A549 (cell line): ENCODE measurements around the gene CEBPA. TPM values are rescaled to one million over a fixed set of nuclear protein-coding genes. Genes with fewer than 3 reads are reported as not detected.

Experiments used
- ATAC-seq, 2 experiments: fragments of 200-7000 bp in 1 of 2; fragments of >200 bp in 1 of 2; cut with Nextera tagmentation in 1 of 2; cut with Tn5 transposase in 1 of 2; 3 replicates each; pipeline versions ENCODE4 v1.8.0 to v1.9.1; 2018 to 2020; ENCODE audit warnings: mild to moderate bottlenecking in 1 of 2, moderate library complexity in 1 of 2
- CTCF ChIA-PET: fragments of 300-600 bp; sonication (Branson Sonifier 250); formaldehyde crosslinking; extraction: SDS; loops from one replicate; lab custom pipeline; 2021; ENCODE audit warnings: antibody characterized with exemption, inconsistent platforms; lab: Yijun Ruan, JAX
- POLR2A ChIA-PET: fragments of 350-600 bp; formaldehyde crosslinking; extraction: SDS; loops from one replicate; lab custom pipeline; 2021; ENCODE audit warnings: antibody characterized with exemption, inconsistent platforms; lab: Yijun Ruan, JAX
- DNase-seq, 2 experiments: peaks; one replicate each; pipeline versions ENCODE4 v3.0.0 to v3.0.0-alpha.2; 2011 to 2016; ENCODE audit warnings: low read depth in 1 of 2, low spot score in 1 of 2
- FAIRE-seq: peaks from 2 replicates; lab custom pipeline; 2011; peaks lifted over from hg19 to GRCh38; lab: Jason Lieb, UNC
- H3K27ac ChIP-seq, 2 experiments: fragments of >200 bp; sonication (Bioruptor Twin); formaldehyde crosslinking; 3 replicates each; pipeline ENCODE4 v1.5.1; 2016 to 2017
- H3K4me1 ChIP-seq: fragments of >200 bp; sonication (Bioruptor Twin); formaldehyde crosslinking; 3 replicates; pipeline ENCODE4 v1.6.1; 2016
- H3K4me2 ChIP-seq: fragments of >200 bp; sonication (Bioruptor Twin); formaldehyde crosslinking; 3 replicates; pipeline ENCODE4 v1.6.1; 2016
- H3K4me3 ChIP-seq: fragments of >200 bp; sonication (Bioruptor Twin); formaldehyde crosslinking; 3 replicates; pipeline ENCODE4 v1.5.1; 2016
- H3K9me3 ChIP-seq: fragments of >200 bp; sonication (Bioruptor Twin); formaldehyde crosslinking; 3 replicates; pipeline ENCODE4 v1.6.1; 2016
- ATOH8 ChIP-seq: fragments of 250-450 bp; sonication (Bioruptor Pico); IDR thresholded peaks from 2 replicates; pipeline ENCODE4 v1.5.0; 2020; ENCODE audit warnings: low read depth, mild to moderate bottlenecking, moderate library complexity
- BHLHE40 ChIP-seq: IDR thresholded peaks from 2 replicates; pipeline ENCODE4 v1.6.1; 2012; ENCODE audit warnings: low read depth, low read length, inconsistent platforms
- E2F6 ChIP-seq: IDR thresholded peaks from 2 replicates; pipeline ENCODE4 v1.6.1; 2012; ENCODE audit warnings: low read depth, borderline replicate concordance
- ESRRA ChIP-seq: fragments of 150-350 bp; IDR thresholded peaks from 2 replicates; pipeline ENCODE4 v1.6.1; 2014; ENCODE audit warnings: mild to moderate bottlenecking, low read length, borderline replicate concordance
- FOSB ChIP-seq: fragments of 250-450 bp; sonication (Bioruptor Pico); IDR thresholded peaks from 2 replicates; pipeline ENCODE4 v1.5.0; 2020; ENCODE audit warnings: mild to moderate bottlenecking, moderate library complexity
- FOXS1 ChIP-seq: fragments of 250-450 bp; sonication (Bioruptor Pico); IDR thresholded peaks from 2 replicates; pipeline ENCODE4 v1.5.0; 2020; ENCODE audit warnings: mild to moderate bottlenecking, moderate library complexity
- HMGXB4 ChIP-seq: fragments of 250-450 bp; sonication (Bioruptor Pico); IDR thresholded peaks from 2 replicates; pipeline ENCODE4 v1.5.0; 2021; ENCODE audit warnings: mild to moderate bottlenecking, moderate library complexity, borderline replicate concordance
- KDM5A ChIP-seq: fragments of 200-600 bp; sonication (generic); IDR thresholded peaks from 2 replicates; pipeline ENCODE4 v1.6.1; 2016; ENCODE audit warnings: antibody characterized with exemption, mild to moderate bottlenecking
- MAX ChIP-seq: IDR thresholded peaks from 2 replicates; pipeline ENCODE4 v1.6.1; 2012
- NFE2L2 ChIP-seq: fragments of 150-350 bp; conservative IDR thresholded peaks from 2 replicates; pipeline ENCODE4 v1.6.1; 2014; ENCODE audit warnings: low read length
- NPAS2 ChIP-seq: fragments of 250-450 bp; sonication (Bioruptor Pico); IDR thresholded peaks from 2 replicates; pipeline ENCODE4 v1.8.0; 2022; ENCODE audit warnings: mild to moderate bottlenecking, moderate library complexity, borderline replicate concordance
- RARB ChIP-seq: fragments of 250-450 bp; sonication (Bioruptor Pico); IDR thresholded peaks from 2 replicates; pipeline ENCODE4 v1.8.0; 2021; ENCODE audit warnings: mild to moderate bottlenecking, moderate library complexity
- RCOR1 ChIP-seq: fragments of 150-350 bp; IDR thresholded peaks from 2 replicates; pipeline ENCODE4 v1.6.1; 2014; ENCODE audit warnings: antibody characterized with exemption, low read length, low read depth
- RFX5 ChIP-seq: fragments of 450-650 bp; IDR thresholded peaks from 2 replicates; pipeline ENCODE4 v1.7.1; 2014; ENCODE audit warnings: antibody characterized with exemption, mild to moderate bottlenecking, moderate library complexity
- SMC3 ChIP-seq: fragments of >200 bp; sonication (Bioruptor Twin); formaldehyde crosslinking; IDR thresholded peaks from 3 replicates; pipeline ENCODE4 v1.6.1; 2018; ENCODE audit warnings: inconsistent platforms
- ZSCAN20 ChIP-seq: fragments of 250-450 bp; sonication (Bioruptor Pico); IDR thresholded peaks from 2 replicates; pipeline ENCODE4 v1.8.0; 2022; ENCODE audit warnings: mild to moderate bottlenecking, moderate library complexity
- WGBS: methylation state at CpG from one replicate; pipeline ENCODE4 v1.1.6; 2017; ENCODE audit errors: missing lambda C conversion rate; 5-methylcytosine and 5-hydroxymethylcytosine counted together
- polyA plus RNA-seq, 4 experiments: library from polyadenylated mRNA; depleted of rRNA in 3 of 4; stranded (reverse); fragments of >200 nt; fragmentation: RNase III in 1 of 4; extraction: RNeasy Plus Mini Kit Qiagen cat#74134 plus additional on column Dnase treatment in 1 of 4; gene quantifications; 2 replicates in 3 of 4; 3 replicates in 1 of 4; pipeline ENCODE4 v1.2.3, GENCODE V29; 2011 to 2017

The CEBPA gene
- polyA plus RNA-seq, 2 of the 4 experiments (the other 2 are of a cell fraction), result 3.5 to 6.6 TPM

- peaks cover 29% of the 10 kb centered on the region for H3K4me1 ChIP-seq
- H3K4me3 ChIP-seq, result no peak overlapping the region
- 88% methylated on average over 26 of the region's 26 CpGs for WGBS
- TF ChIP-seq NPAS2 (CRISPR knock-in tag), result no peak
- no peak for TF ChIP-seq RCOR1
- no peak for TF ChIP-seq MAX
- TF ChIP-seq NFE2L2, result no peak
- no peak for TF ChIP-seq ESRRA
- TF ChIP-seq RARB (CRISPR knock-in tag), result no peak
- no peak for TF ChIP-seq SMC3
- no peak for TF ChIP-seq ZSCAN20 (CRISPR knock-in tag)
- no peak for TF ChIP-seq HMGXB4 (CRISPR knock-in tag)
- no peak for TF ChIP-seq RFX5
- TF ChIP-seq ATOH8 (CRISPR knock-in tag), result no peak
- no peak for TF ChIP-seq FOXS1 (CRISPR knock-in tag)
- DNase-seq (no peak), FAIRE-seq (peak; percentile 23), ATAC-seq (no peak; a peak in 1 of 6 replicates)
- ChIA-PET CTCF (interaction anchor here (0.8 to 4.2 kb wide), 5 partner anchors 29 to 133 kb away, joined by 3 to 15 read pairs (median 3); partner anchors contain the start of genes CEBPA and CEBPG), POLR2A (interaction anchor here (1.2 kb wide), 1 partner anchor 29 kb away, joined by 4 read pairs; the partner anchor contains the start of gene CEBPA)
- H3K9me3 ChIP-seq, result no peaks in the 10 kb centered on the region
- peak overlapping the region in 1 of 2 experiments; percentile 76; a peak in 4 of 6 replicates for H3K27ac ChIP-seq
- H3K4me2 ChIP-seq, result no peak overlapping the region
Measured at GRCh38 chr19:33273065-33273736, 29.1 kb downstream of the CEBPA start.

- ChIA-PET CTCF (interaction anchor here (0.6 to 7.0 kb wide), 12 partner anchors 10 to 472 kb away, joined by 3 to 35 read pairs (median 6); partner anchors contain the start of gene CEBPA), POLR2A (interaction anchor here (0.7 to 1.3 kb wide), 2 partner anchors 20 to 31 kb away, joined by 3 to 6 read pairs; partner anchors contain the start of gene CEBPA)
- H3K4me1 ChIP-seq, result peaks cover 29% of the 10 kb centered on the region
- TF ChIP-seq E2F6 (no peak), MAX (no peak), ESRRA (no peak), RFX5 (no peak), KDM5A (no peak), FOSB (no peak), BHLHE40 (0 out of 2 replicates have a peak, but pooled peaks have one; percentile 1)
- WGBS, result 82% methylated on average over 12 of the region's 12 CpGs
- FAIRE-seq, result peak; percentile 49
- no peak overlapping the region for H3K27ac ChIP-seq
- no peak for ATAC-seq
- DNase-seq, result no peak
- H3K9me3 ChIP-seq, result no peaks in the 10 kb centered on the region
- no peak overlapping the region for H3K4me3 ChIP-seq
- no peak overlapping the region for H3K4me2 ChIP-seq
Measured at GRCh38 chr19:33271246-33272021, 30.9 kb downstream of the CEBPA start.
